Stomach smooth muscle (tissue), 2 donors: ENCODE measurements around the gene PBX3.

ENCODE experiments used
- H3K27ac ChIP-seq: one replicate; pipeline ENCODE4 v1.7.0; 2013; ENCODE audit warnings: mild to moderate bottlenecking, low read length, inconsistent platforms
- H3K27me3 ChIP-seq, 2 donors: one replicate each; pipeline ENCODE4 v1.7.0; 2013; ENCODE audit warnings: low read length in 2 of 2; ENCODE audit not compliant: insufficient read depth in 2 of 2, control insufficient read depth in 1 of 2
- H3K36me3 ChIP-seq, 2 donors: one replicate each; pipeline ENCODE4 v1.7.0; 2013; ENCODE audit warnings: low read length in 2 of 2; ENCODE audit not compliant: control insufficient read depth in 2 of 2, insufficient read depth in 2 of 2
- H3K4me1 ChIP-seq: one replicate; pipeline ENCODE4 v1.7.0; 2013; ENCODE audit warnings: low read length; ENCODE audit not compliant: control insufficient read depth, insufficient read depth
- H3K4me3 ChIP-seq, 2 donors: one replicate each; pipeline ENCODE4 v1.7.0; 2013; ENCODE audit warnings: low read length in 2 of 2
- H3K9ac ChIP-seq, 2 donors: one replicate each; pipeline ENCODE4 v1.7.0; 2013; ENCODE audit warnings: low read length in 2 of 2, mild to moderate bottlenecking in 1 of 2
- H3K9me3 ChIP-seq, 2 donors: one replicate each; pipeline ENCODE4 v1.7.0; 2013; ENCODE audit warnings: low read length in 2 of 2; ENCODE audit not compliant: control insufficient read depth in 2 of 2
- donor health status: healthy.
- donor health status: Pancreatic carcinoma.

Gene PBX3

DNA sequence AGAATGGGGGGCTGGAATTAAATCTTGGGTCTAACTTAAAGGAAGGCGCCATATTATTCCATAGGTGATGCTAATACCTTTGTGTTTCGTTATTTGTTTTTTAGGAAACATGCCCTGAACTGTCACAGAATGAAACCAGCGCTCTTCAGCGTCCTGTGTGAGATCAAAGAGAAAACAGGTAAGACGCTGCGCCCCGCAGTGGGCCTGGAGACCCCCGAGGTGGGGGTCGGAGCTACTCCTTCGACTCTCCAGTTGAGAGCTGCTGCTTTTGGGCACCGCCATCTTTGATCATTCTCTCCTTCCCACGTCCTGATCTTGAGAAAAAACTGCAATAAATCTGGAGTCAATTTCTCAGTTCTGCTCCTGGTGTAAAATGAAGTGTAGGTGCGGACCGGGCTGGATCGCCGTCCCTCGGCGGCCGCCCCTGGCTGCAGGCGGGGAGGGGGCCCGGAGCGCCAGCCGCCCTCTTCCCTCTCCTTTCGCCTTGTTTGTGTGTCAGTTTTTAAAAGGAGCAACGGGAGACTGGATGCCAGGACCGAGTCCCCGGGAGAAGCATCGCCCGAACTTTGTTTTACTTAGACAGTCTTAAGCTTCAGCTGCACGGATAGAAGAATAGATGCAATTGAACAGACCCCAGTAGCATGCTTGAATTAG, 1.4 kb downstream of the PBX3 start:
- Histone ChIP-seq H3K27me3 (no peaks in the 10 kb centered on the region), H3K9ac (peak overlapping the region; percentile 84 to 87), H3K36me3 (no peaks in the 10 kb centered on the region), H3K4me1 (peaks cover 19% of the 10 kb centered on the region), H3K27ac (peak overlapping the region; percentile 87), H3K9me3 (no peaks in the 10 kb centered on the region), H3K4me3 (peak overlapping the region; percentile 84 to 96)

DNA sequence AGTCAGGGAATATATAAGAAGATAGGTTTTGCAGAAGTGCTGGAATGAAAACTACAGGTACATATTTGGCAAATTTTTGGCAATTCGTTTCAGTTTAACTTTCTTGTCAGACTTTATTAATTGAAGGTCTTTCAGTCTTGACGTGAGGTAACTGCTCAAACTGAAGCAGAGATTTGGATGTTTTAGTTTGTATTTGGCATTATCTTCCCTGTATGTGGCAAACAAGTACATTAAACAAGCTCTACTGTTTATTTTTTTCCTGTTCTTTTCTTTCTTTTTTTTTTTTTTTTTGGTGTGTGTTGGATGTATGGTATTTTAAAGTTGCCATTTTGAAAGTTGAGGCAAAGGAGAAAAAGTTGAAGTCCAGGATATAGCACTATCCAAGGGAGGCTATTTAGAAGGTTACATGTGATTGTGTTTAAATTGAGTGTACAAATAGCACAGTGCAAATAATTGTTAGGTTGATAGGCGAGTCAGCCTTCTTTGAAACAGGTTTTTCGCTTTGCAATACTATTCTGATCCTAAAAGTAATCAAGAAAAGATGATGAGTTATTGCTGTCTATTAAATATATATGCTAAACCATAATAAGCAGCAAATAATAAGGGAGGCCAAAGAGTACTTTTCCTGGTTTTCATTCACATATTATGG, 2.2 kb downstream of the PBX3 start:
- Histone ChIP-seq H3K4me1 (peaks cover 19% of the 10 kb centered on the region), H3K36me3 (no peaks in the 10 kb centered on the region), H3K4me3 (peak overlapping the region; percentile 84 to 96), H3K27me3 (no peaks in the 10 kb centered on the region), H3K9me3 (no peaks in the 10 kb centered on the region), H3K9ac (peak overlapping the region; percentile 2 to 87), H3K27ac (peak overlapping the region; percentile 3)

DNA sequence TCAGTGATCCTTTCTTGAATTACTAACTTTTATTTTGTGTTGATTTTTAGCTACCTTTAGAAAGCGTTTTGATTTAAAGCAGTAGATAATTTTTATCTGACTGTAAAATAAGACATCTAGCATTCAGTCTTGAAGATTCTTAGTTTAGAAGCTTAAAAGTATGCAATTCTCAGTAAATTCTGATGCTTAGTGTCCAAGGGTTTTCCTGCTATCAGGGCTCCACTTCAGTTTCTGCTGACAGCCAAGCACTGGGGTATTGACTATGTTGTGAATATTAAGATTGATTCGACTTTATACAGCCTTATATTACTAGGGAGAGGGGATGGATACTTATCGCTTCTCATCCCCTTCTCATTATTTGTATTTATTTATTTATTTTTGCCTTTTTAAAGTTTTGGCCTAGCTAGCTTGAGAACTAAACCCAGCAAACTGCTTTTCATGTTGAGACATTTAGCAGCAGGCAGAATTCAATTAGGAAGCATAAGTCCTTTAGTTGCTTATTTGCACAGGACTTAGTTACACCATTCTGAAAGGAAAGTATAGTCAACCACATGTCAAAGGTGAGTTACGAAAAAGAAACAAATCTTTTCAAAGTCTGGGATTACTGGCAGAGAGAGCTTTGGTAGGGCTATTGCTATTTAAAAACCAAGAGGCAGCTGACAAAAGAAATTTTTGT, 2.9 kb downstream of the PBX3 start:
- peaks cover 15% of the 10 kb centered on the region for H3K4me1 ChIP-seq
- no peaks in the 10 kb centered on the region for H3K36me3 ChIP-seq
- H3K27me3 ChIP-seq, result no peaks in the 10 kb centered on the region
- no peaks in the 10 kb centered on the region for H3K9me3 ChIP-seq
- H3K9ac ChIP-seq, result peak overlapping the region; percentile 2 to 87
- H3K27ac ChIP-seq, result peak overlapping the region; percentile 3
- peak overlapping the region; percentile 84 to 96 for H3K4me3 ChIP-seq

DNA sequence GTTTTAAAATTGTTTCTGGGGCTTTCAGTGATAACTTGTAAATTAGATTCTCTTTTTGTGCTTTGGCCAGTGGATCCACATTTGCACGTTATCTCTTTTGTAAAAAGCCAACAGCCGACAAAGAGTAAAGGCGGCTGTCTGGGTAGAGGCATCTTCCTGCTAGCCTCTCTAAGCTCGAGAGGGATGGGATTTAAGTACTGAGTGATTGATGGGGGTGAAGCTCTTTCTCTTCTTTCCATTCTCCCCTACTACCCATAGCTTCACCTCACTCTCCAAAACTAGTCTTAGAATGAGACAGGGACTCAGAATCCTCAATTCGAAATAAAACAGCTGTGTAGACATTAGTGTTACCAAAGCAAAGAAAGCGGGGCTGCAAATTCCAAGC, 3.4 kb downstream of the PBX3 start:
- Histone ChIP-seq H3K4me1 (peaks cover 14% of the 10 kb centered on the region), H3K27ac (peak overlapping the region; percentile 3), H3K9me3 (no peaks in the 10 kb centered on the region), H3K36me3 (no peaks in the 10 kb centered on the region), H3K9ac (peak overlapping the region in 1 of 2 donors; percentile 87), H3K27me3 (no peaks in the 10 kb centered on the region), H3K4me3 (peak overlapping the region; percentile 84 to 96)

DNA sequence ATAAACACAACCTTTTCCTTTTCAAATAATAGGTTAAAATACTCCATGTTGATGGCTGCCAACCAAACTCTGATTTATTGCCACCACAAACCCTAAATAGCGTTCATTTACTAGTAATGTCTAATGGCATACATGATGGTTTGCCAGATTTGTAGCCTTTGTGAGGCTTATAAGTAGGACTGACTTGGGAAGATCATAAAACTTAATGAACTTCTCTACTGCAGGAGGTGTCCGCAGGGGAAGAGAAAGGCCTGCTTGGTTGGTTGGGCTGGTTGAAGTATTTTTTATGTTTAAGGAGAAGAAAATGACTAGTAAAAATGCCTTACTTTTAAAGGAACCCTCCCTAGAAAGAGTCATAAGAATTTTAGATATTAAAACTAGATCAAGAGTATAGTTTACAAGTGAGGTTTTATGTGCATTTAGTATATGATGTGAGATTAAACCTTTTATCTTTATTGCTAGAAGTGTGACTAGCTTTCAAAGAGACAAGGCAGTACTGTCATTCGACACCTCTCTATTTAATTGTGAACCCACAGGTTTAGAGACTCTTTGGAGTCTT, 5.0 kb downstream of the PBX3 start:
- no peaks in the 10 kb centered on the region for H3K36me3 ChIP-seq
- H3K4me1 ChIP-seq, result peaks cover 10% of the 10 kb centered on the region
- peak overlapping the region; percentile 32 for H3K27ac ChIP-seq
- H3K4me3 ChIP-seq, result peak overlapping the region; percentile 45 to 96
- no peaks in the 10 kb centered on the region for H3K9me3 ChIP-seq
- H3K27me3 ChIP-seq, result no peaks in the 10 kb centered on the region
- H3K9ac ChIP-seq, result peak overlapping the region in 1 of 2 donors; percentile 6

DNA sequence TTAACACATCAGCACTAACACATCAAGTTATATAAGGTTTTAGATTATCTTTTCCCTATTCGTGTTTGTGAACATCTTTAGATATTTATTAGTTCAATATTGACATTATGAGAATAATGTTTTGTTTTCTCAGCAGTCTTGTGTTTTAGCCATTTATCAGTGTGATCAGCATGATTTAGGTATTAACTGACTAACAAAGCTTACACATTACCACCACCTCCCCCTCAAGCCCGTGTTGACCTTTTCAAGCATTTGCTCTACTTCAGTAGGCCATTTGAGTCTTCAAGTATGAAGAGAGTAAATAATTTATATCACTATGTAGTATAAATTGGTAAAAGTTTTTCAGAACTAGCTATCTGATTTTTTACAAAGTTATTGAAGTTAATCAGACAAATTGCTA, 6.9 kb downstream of the PBX3 start:
- H3K36me3 ChIP-seq, result no peaks in the 10 kb centered on the region
- no peaks in the 10 kb centered on the region for H3K27me3 ChIP-seq
- H3K27ac ChIP-seq, result no peak overlapping the region
- peaks cover 15% of the 10 kb centered on the region for H3K4me1 ChIP-seq
- peak overlapping the region in 1 of 2 donors; percentile 23 for H3K9ac ChIP-seq
- H3K4me3 ChIP-seq, result peak overlapping the region; percentile 4 to 24
- H3K9me3 ChIP-seq, result no peaks in the 10 kb centered on the region

DNA sequence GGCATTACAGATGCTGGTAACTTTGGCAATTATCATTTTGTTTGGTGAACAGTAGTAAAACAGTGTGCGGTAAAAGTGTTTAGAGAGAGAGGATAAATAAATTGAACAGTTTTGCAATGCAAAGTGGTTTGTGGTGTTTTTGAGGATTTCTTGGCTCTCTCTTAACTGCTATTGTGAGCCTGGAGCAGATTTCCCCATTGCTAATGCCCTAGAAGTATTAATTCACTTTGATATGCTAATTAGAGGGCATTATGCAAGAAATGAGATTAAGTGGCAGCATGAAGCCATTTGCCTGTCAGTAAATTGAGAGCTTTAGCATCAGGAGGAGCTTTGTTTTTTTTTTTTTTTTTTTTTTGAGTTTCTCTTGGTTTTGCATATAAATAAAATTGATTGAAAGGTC, 8.2 kb downstream of the PBX3 start:
- Histone ChIP-seq H3K4me3 (no peak overlapping the region), H3K27me3 (no peaks in the 10 kb centered on the region), H3K27ac (no peak overlapping the region), H3K36me3 (no peaks in the 10 kb centered on the region), H3K9me3 (no peaks in the 10 kb centered on the region), H3K9ac (no peak overlapping the region), H3K4me1 (peaks cover 19% of the 10 kb centered on the region)

DNA sequence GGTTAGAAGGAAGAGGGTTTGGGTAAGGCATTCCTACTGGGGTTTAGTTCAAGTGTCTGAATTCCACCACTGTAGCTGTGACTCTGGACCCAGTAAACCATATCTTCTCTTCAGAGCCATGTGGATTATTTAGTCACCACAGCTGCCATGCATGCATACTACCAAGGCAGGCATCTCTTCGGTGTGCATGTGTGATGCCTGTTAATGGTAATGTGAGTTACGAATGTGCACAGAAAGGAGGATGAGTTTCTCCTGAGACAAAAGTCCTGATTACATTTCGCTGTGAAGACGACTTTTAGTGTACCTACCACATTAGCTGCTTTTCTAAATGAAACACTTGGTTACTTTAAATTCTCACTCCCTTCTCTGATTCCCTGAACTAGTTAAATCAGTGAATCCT, 9.3 kb downstream of the PBX3 start:
- no peaks in the 10 kb centered on the region for H3K27me3 ChIP-seq
- H3K36me3 ChIP-seq, result no peaks in the 10 kb centered on the region
- H3K4me1 ChIP-seq, result peaks cover 20% of the 10 kb centered on the region
- peak overlapping the region in 1 of 2 donors; percentile 3 for H3K4me3 ChIP-seq
- H3K27ac ChIP-seq, result no peak overlapping the region
- H3K9ac ChIP-seq, result no peak overlapping the region
- no peaks in the 10 kb centered on the region for H3K9me3 ChIP-seq

DNA sequence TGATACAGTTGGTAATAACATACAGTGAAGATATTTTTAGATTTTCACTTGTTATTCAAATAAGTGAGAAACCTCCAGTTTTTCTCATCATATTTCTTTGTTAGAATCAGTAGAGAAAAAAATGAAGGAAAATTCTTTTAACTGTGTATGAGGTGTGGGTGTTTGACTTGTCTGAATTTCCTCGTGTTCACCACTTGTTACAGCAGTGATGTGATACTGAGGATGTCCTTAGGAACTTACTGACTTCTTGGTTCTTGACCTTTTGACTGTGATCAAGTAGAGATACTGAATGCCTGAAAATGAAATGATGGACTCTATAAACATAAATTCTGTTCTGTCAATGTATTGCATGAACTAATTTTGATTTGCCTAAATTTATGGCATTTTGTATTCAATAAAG, 10.7 kb downstream of the PBX3 start:
- Histone ChIP-seq H3K4me1 (peaks cover 22% of the 10 kb centered on the region), H3K9ac (no peak overlapping the region), H3K36me3 (no peaks in the 10 kb centered on the region), H3K27me3 (no peaks in the 10 kb centered on the region), H3K4me3 (no peak overlapping the region), H3K9me3 (no peaks in the 10 kb centered on the region), H3K27ac (no peak overlapping the region)

DNA sequence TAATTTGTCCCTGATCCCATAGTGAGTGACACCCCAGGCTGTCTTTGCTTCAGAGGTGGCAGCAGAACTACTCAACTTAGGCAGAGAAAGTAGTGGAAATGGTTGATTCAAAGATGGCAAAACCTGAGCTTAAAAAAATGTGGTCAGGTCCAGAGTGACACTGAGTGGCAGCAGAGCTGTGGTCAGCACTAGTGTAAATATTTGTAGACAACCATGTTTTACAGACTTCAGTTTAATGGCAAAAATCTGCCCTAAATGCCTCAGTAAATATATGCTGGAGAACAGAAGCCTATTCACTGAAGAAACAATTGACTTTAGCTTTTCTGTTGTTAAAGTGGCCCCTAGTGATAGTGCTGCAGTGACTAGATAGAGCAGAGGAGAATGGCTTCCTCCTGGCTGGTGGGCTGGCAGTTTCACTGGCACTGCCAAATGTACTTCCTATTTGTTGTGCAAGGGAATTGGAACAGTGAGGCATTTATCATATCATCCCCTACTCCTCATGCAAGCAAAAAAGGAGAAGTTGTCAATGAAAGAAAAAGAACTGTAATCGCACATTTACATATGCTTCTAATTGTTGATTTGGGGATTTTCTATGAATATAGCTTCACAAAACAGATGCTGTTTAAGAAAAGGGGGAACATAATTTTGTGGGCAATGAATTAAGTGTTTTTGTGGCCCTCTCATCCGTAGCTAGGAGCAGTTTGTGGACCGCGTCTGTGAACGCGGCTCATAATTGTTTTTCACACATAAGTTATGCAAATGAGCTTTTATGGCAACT, 12.0 kb downstream of the PBX3 start:
- no peak overlapping the region for H3K27ac ChIP-seq
- peaks cover 29% of the 10 kb centered on the region for H3K4me1 ChIP-seq
- H3K9me3 ChIP-seq, result no peaks in the 10 kb centered on the region
- H3K9ac ChIP-seq, result no peak overlapping the region
- H3K4me3 ChIP-seq, result peak overlapping the region; percentile 29 to 64
- H3K27me3 ChIP-seq, result no peaks in the 10 kb centered on the region
- H3K36me3 ChIP-seq, result no peaks in the 10 kb centered on the region
